Cardiac fibroblast (primary cell): ENCODE data around the gene HLA-DOB.

Experiments
- DNase-seq, 2 donors: peaks; one replicate each; pipeline versions ENCODE4 v3.0.0 to v3.0.0-alpha.2; 2010; ENCODE audit warnings: low read depth in 2 of 2
- H3K4me3 ChIP-seq, 2 donors: replicated peaks in 1 of 2; 1 replicate in 1 of 2; 2 replicates in 1 of 2; pipeline ENCODE4 v1.5.1; 2011; ENCODE audit warnings: low read depth in 2 of 2, low read length in 2 of 2, mild to moderate bottlenecking in 2 of 2, moderate library complexity in 1 of 2
- CTCF ChIP-seq: IDR thresholded peaks from one replicate; pipeline ENCODE4 v1.5.1; 2011; ENCODE audit warnings: low read depth, mild to moderate bottlenecking, low read length, inconsistent platforms

Gene HLA-DOB

DNA sequence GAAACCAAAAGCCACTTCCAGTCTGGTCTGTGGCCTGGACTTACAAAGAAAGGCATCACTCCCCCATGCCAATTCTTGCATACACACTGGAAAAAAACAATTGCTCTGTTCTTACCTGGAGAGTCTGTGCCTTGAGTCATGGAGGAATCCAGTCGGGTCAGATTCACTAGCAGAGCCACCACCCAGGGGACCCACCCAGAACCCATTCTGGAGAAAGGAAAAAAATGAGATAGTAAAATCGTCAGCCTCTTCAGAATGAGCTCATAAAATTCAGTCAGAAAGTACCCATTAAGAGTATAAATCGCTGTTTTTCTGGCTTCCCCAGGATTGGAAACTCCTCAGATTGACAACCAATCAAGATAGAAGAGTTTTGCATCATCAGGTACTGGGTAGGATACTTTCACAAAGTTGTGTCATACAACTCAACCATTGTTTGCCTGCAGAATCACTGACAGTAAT is at the start of gene HLA-DOB:
Gene HLA-DOB, minus strand, starts transcription at position 257 of the 459 bp plus-strand sequence. Its CDS starts 51 bp downstream, at position 206.
- no peak within 1 kb of the TSS for H3K4me3 ChIP-seq
- peak; percentile 11 to 41 for DNase-seq
- TF ChIP-seq CTCF = no peak

GRCh38 chr6:32865724-32866443 is 49.1 kb upstream of the HLA-DOB start:
- DNase-seq = no peak
- no peak overlapping the region for H3K4me3 ChIP-seq
- TF ChIP-seq CTCF = no peak

- no peak for TF ChIP-seq CTCF
- H3K4me3 ChIP-seq = no peak overlapping the region
- no peak for DNase-seq
Measured at GRCh38 chr6:32862725-32863124, 45.9 kb upstream of the HLA-DOB start.

GRCh38 chr6:32860674-32861073 is 43.9 kb upstream of the HLA-DOB start:
- TF ChIP-seq CTCF = no peak
- no peak for DNase-seq
- no peak overlapping the region for H3K4me3 ChIP-seq

GRCh38 chr6:32858194-32858593 is 41.4 kb upstream of the HLA-DOB start:
- DNase-seq = no peak
- no peak overlapping the region for H3K4me3 ChIP-seq
- no peak for TF ChIP-seq CTCF

- H3K4me3 ChIP-seq = no peak overlapping the region
- DNase-seq = no peak
- TF ChIP-seq CTCF = no peak
Measured at GRCh38 chr6:32857156-32857891, 40.5 kb upstream of the HLA-DOB start.
